Naive B cell (primary cell): ENCODE measurements around the gene MSI2. TPM values are rescaled to one million over a fixed set of nuclear protein-coding genes. Genes with fewer than 3 reads are reported as not detected.

Experiments
- ATAC-seq, 2 donors: fragments of 150-1000 bp; cut with Tn5 transposase; 2 replicates each; pipeline ENCODE4 v1.10.0; 2021; ENCODE audit warnings: low read depth in 2 of 2, mild to moderate bottlenecking in 2 of 2, moderate library complexity in 2 of 2
- DNase-seq: peaks from one replicate; pipeline ENCODE4 v3.0.0; 2022
- H3K27ac Mint-ChIP-seq, 6 donors: one replicate each; pipeline ENCODE4 v1.8.0; 2020 to 2022; ENCODE audit warnings: mild to moderate bottlenecking in 6 of 6, mixed read lengths in 6 of 6, moderate library complexity in 5 of 6, inconsistent platforms in 2 of 6
- H3K27me3 Mint-ChIP-seq, 3 donors: one replicate each; pipeline ENCODE4 v1.8.0; 2021 to 2022; ENCODE audit warnings: mixed read lengths in 3 of 3, mild to moderate bottlenecking in 1 of 3
- H3K36me3 Mint-ChIP-seq, 2 donors: one replicate each; pipeline ENCODE4 v1.8.0; 2020 to 2022; ENCODE audit warnings: mixed read lengths in 2 of 2, inconsistent platforms in 1 of 2, mild to moderate bottlenecking in 1 of 2
- H3K4me1 Mint-ChIP-seq, 3 donors: one replicate each; pipeline ENCODE4 v1.8.0; 2020 to 2022; ENCODE audit warnings: mixed read lengths in 3 of 3, inconsistent platforms in 1 of 3, mild to moderate bottlenecking in 1 of 3, moderate library complexity in 1 of 3
- H3K4me3 Mint-ChIP-seq, 8 donors: one replicate each; pipeline ENCODE4 v1.8.0; 2020 to 2022; ENCODE audit warnings: mild to moderate bottlenecking in 8 of 8, mixed read lengths in 8 of 8, moderate library complexity in 8 of 8, inconsistent platforms in 2 of 8
- H3K9me3 Mint-ChIP-seq, 7 donors: one replicate each; pipeline ENCODE4 v1.8.0; 2020 to 2022; ENCODE audit warnings: mixed read lengths in 7 of 7, mild to moderate bottlenecking in 5 of 7, inconsistent platforms in 2 of 7, moderate library complexity in 1 of 7
- polyA plus RNA-seq, 6 donors: library from polyadenylated mRNA; unstranded; fragments of 300-500 nt; fragmentation: Illumina TruSeq; gene quantifications; one replicate each; pipeline ENCODE4 v1.2.3, GENCODE V29; 2021; ENCODE audit warnings: low read depth in 6 of 6

The MSI2 gene
- polyA plus RNA-seq, 6 donors from 2014 or later, result 4.0 to 11.3 (median 6.8) TPM

GRCh38 chr17:57340160-57340981, 84.0 kb downstream of the MSI2 start:
- H3K4me1 Mint-ChIP-seq, result peaks cover 39 to 66% (median 44%) of the 10 kb centered on the region in 3 donors
- H3K36me3 Mint-ChIP-seq, result peaks cover 0 to 7% of the 10 kb centered on the region in 2 donors

GRCh38 chr17:57341611-57342540, 85.6 kb downstream of the MSI2 start:
- peak overlapping the region in 1 of 6 donors; percentile 24 for H3K27ac Mint-ChIP-seq
- H3K36me3 Mint-ChIP-seq, result peaks cover 0 to 7% of the 10 kb centered on the region in 2 donors
- peaks cover 35 to 57% (median 37%) of the 10 kb centered on the region in 3 donors for H3K4me1 Mint-ChIP-seq
- H3K9me3 Mint-ChIP-seq, result no peaks in the 10 kb centered on the region
- H3K27me3 Mint-ChIP-seq, result no peaks in the 10 kb centered on the region
- DNase-seq (no peak), ATAC-seq (no peak)
- H3K4me3 Mint-ChIP-seq, result peak overlapping the region in 1 of 8 donors; percentile 61

More at GRCh38 chr17:57340160-57340981, 84.0 kb downstream of the MSI2 start:
- Mint-ChIP-seq H3K9me3 (no peaks in the 10 kb centered on the region), H3K27me3 (no peaks in the 10 kb centered on the region), H3K4me3 (no peak overlapping the region), H3K27ac (peak overlapping the region in 1 of 6 donors; percentile 26)
- no peak for DNase-seq
- no peak for ATAC-seq

- no peak overlapping the region for H3K27ac Mint-ChIP-seq
- H3K36me3 Mint-ChIP-seq, result peaks cover 11 to 15% of the 10 kb centered on the region in 2 donors
- H3K4me1 Mint-ChIP-seq, result peaks cover 31 to 61% (median 35%) of the 10 kb centered on the region in 3 donors
- H3K9me3 Mint-ChIP-seq, result no peaks in the 10 kb centered on the region
- no peak for ATAC-seq
- H3K4me3 Mint-ChIP-seq, result no peak overlapping the region
- H3K27me3 Mint-ChIP-seq, result no peaks in the 10 kb centered on the region
- DNase-seq, result no peak
Observed at GRCh38 chr17:57342963-57343589, 86.8 kb downstream of the MSI2 start.

GRCh38 chr17:57343717-57344116, 87.4 kb downstream of the MSI2 start:
- ATAC-seq, result no peak
- H3K4me1 Mint-ChIP-seq, result peaks cover 25 to 55% (median 33%) of the 10 kb centered on the region in 3 donors
- no peak for DNase-seq
- peak overlapping the region in 1 of 6 donors; percentile 17 for H3K27ac Mint-ChIP-seq
- peaks cover 17 to 19% of the 10 kb centered on the region in 2 donors for H3K36me3 Mint-ChIP-seq
- H3K4me3 Mint-ChIP-seq, result peak overlapping the region in 1 of 8 donors; percentile 12
- no peaks in the 10 kb centered on the region for H3K9me3 Mint-ChIP-seq
- no peaks in the 10 kb centered on the region for H3K27me3 Mint-ChIP-seq

- no peaks in the 10 kb centered on the region for H3K9me3 Mint-ChIP-seq
- H3K36me3 Mint-ChIP-seq, result peaks cover 17 to 25% of the 10 kb centered on the region in 2 donors
- no peak for DNase-seq
- peaks cover 19 to 54% (median 31%) of the 10 kb centered on the region in 3 donors for H3K4me1 Mint-ChIP-seq
- no peaks in the 10 kb centered on the region for H3K27me3 Mint-ChIP-seq
- ATAC-seq, result no peak
- H3K27ac Mint-ChIP-seq, result peak overlapping the region in 1 of 6 donors; percentile 63
- no peak overlapping the region for H3K4me3 Mint-ChIP-seq
Observed at GRCh38 chr17:57344261-57344660, 87.9 kb downstream of the MSI2 start.

GRCh38 chr17:57349541-57350247, 93.4 kb downstream of the MSI2 start:
- no peaks in the 10 kb centered on the region for H3K27me3 Mint-ChIP-seq
- no peak for ATAC-seq
- H3K4me3 Mint-ChIP-seq, result no peak overlapping the region
- H3K9me3 Mint-ChIP-seq, result no peaks in the 10 kb centered on the region
- peaks cover 32% of the 10 kb centered on the region in 2 donors for H3K36me3 Mint-ChIP-seq
- peak overlapping the region in 1 of 6 donors; percentile 48 for H3K27ac Mint-ChIP-seq
- peaks cover 9 to 48% (median 26%) of the 10 kb centered on the region in 3 donors for H3K4me1 Mint-ChIP-seq
- no peak for DNase-seq

GRCh38 chr17:57350266-57350665, 93.9 kb downstream of the MSI2 start:
- no peak overlapping the region for H3K4me3 Mint-ChIP-seq
- H3K36me3 Mint-ChIP-seq, result peaks cover 32% of the 10 kb centered on the region in 2 donors
- peak overlapping the region in 2 of 6 donors; percentile 43 to 48 for H3K27ac Mint-ChIP-seq
- ATAC-seq (no peak), DNase-seq (no peak)
- no peaks in the 10 kb centered on the region for H3K27me3 Mint-ChIP-seq
- H3K9me3 Mint-ChIP-seq, result no peaks in the 10 kb centered on the region
- peaks cover 15 to 53% (median 30%) of the 10 kb centered on the region in 3 donors for H3K4me1 Mint-ChIP-seq

GRCh38 chr17:57352665-57353175, 96.4 kb downstream of the MSI2 start:
- no peak for DNase-seq
- peaks cover 24 to 27% of the 10 kb centered on the region in 2 donors for H3K36me3 Mint-ChIP-seq
- H3K4me1 Mint-ChIP-seq, result peaks cover 40 to 71% (median 52%) of the 10 kb centered on the region in 3 donors
- ATAC-seq, result no peak
- no peaks in the 10 kb centered on the region for H3K27me3 Mint-ChIP-seq
- H3K4me3 Mint-ChIP-seq, result no peak overlapping the region
- peak overlapping the region in 3 of 6 donors; percentile 40 to 75 (median 53) for H3K27ac Mint-ChIP-seq
- no peaks in the 10 kb centered on the region for H3K9me3 Mint-ChIP-seq

GRCh38 chr17:57354673-57355072, 98.3 kb downstream of the MSI2 start:
- Mint-ChIP-seq H3K27ac (peak overlapping the region in 4 of 6 donors; percentile 1 to 90 (median 20)), H3K4me3 (peak overlapping the region in 1 of 8 donors; percentile 37), H3K9me3 (no peaks in the 10 kb centered on the region), H3K36me3 (peaks cover 12 to 14% of the 10 kb centered on the region in 2 donors), H3K27me3 (no peaks in the 10 kb centered on the region), H3K4me1 (peaks cover 49 to 76% (median 52%) of the 10 kb centered on the region in 3 donors)
- no peak for DNase-seq
- ATAC-seq, result no peak

GRCh38 chr17:57355090-57355859, 99.0 kb downstream of the MSI2 start:
- peak overlapping the region in 3 of 6 donors; percentile 10 to 40 (median 32) for H3K27ac Mint-ChIP-seq
- peaks cover 49 to 81% (median 52%) of the 10 kb centered on the region in 3 donors for H3K4me1 Mint-ChIP-seq
- ATAC-seq, result no peak
- no peaks in the 10 kb centered on the region for H3K27me3 Mint-ChIP-seq
- peaks cover 11 to 14% of the 10 kb centered on the region in 2 donors for H3K36me3 Mint-ChIP-seq
- no peaks in the 10 kb centered on the region for H3K9me3 Mint-ChIP-seq
- peak overlapping the region in 3 of 8 donors; percentile 20 to 89 (median 34) for H3K4me3 Mint-ChIP-seq
- DNase-seq, result no peak

- H3K36me3 Mint-ChIP-seq, result peaks cover 1 to 6% of the 10 kb centered on the region in 2 donors
- H3K27ac Mint-ChIP-seq, result peak overlapping the region in 4 of 6 donors; percentile 0 to 93 (median 76)
- no peaks in the 10 kb centered on the region for H3K27me3 Mint-ChIP-seq
- ATAC-seq (peak; percentile 43 to 46), DNase-seq (peak; percentile 18)
- H3K9me3 Mint-ChIP-seq, result no peaks in the 10 kb centered on the region
- H3K4me3 Mint-ChIP-seq, result peak overlapping the region; percentile 36 to 89 (median 79)
- H3K4me1 Mint-ChIP-seq, result peaks cover 48 to 72% (median 49%) of the 10 kb centered on the region in 3 donors
Observed at GRCh38 chr17:57356153-57356718, 99.9 kb downstream of the MSI2 start.
